ENCODE results near the gene ACVR1B. TPM values are rescaled to one million over a fixed set of nuclear protein-coding genes. Genes with fewer than 3 reads are reported as not detected.

ACVR1B gene
- total RNA-seq, 3 donors from 2014 or later (not counting 1 experiment from before 2014, with no cell fraction given), result 5.9 to 9.6 (median 6.6) TPM

DNA sequence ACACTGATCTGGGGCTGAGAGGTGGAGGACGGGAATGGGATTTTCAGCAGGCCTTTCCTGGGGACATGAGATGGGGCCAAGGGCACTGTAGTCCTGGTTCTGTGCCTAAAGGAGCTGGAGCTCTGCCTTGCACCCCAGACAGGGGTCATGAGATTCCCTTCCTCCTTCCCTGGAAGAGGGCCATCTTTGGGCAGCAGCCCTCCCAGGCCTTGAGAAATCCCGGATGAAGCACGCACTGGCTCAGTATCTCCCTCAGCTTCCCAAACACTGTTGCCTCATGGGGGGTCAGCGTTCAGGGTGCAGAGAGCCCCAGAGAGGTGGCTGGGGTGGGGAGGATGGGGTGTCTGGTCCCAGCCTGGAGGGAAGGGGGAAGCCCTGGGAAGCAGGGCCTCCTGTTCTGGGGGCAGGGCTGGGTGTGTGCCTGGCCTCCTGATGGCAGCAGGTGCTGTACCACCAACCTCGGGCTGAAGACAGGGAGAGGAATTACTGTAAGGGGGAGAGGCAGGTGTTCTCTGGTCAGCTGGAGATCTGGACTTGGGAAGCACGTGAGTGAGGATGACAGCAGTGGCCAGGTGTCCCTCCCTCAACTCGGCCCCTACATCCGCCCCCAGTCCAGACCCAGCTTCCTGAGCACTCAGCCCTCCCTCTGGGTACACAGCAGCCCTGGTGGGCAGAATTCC lies 91.3 kb downstream of the ACVR1B start:
- peaks cover 10 to 20% of the 10 kb centered on the region in 2 donors for H3K4me1 Mint-ChIP-seq
- WGBS (ENCODE audit: insufficient coverage), result 87% methylated on average over 8 of the region's 8 CpGs
- TF ChIP-seq, protein P1, sequence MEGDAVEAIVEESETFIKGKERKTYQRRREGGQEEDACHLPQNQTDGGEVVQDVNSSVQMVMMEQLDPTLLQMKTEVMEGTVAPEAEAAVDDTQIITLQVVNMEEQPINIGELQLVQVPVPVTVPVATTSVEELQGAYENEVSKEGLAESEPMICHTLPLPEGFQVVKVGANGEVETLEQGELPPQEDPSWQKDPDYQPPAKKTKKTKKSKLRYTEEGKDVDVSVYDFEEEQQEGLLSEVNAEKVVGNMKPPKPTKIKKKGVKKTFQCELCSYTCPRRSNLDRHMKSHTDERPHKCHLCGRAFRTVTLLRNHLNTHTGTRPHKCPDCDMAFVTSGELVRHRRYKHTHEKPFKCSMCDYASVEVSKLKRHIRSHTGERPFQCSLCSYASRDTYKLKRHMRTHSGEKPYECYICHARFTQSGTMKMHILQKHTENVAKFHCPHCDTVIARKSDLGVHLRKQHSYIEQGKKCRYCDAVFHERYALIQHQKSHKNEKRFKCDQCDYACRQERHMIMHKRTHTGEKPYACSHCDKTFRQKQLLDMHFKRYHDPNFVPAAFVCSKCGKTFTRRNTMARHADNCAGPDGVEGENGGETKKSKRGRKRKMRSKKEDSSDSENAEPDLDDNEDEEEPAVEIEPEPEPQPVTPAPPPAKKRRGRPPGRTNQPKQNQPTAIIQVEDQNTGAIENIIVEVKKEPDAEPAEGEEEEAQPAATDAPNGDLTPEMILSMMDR (IDR thresholded peaks at IDR 0.05), result no peak
- Histone ChIP-seq H3K4me3 (ENCODE audit: low read length) (no peak overlapping the region), H3K27ac (ENCODE audit: low read length) (no peak overlapping the region), H3K9me3 (ENCODE audit: control insufficient read depth, insufficient read depth, low read length) (no peaks in the 10 kb centered on the region), H3K4me1 (ENCODE audit: control insufficient read depth, insufficient read depth, low read length) (peaks cover 30% of the 10 kb centered on the region), H3K27me3 (ENCODE audit: control insufficient read depth, insufficient read depth, low read length) (no peaks in the 10 kb centered on the region), H3K36me3 (ENCODE audit: control insufficient read depth, insufficient read depth, low read length) (no peaks in the 10 kb centered on the region)
- ATAC-seq (no peak), DNase-seq (no peak)
- peak overlapping the region in 1 of 2 donors; percentile 85 for H3K27ac Mint-ChIP-seq
- no peaks in the 10 kb centered on the region for H3K36me3 Mint-ChIP-seq
- no peaks in the 10 kb centered on the region for H3K9me3 Mint-ChIP-seq
- H3K27me3 Mint-ChIP-seq (ENCODE audit: low read depth in 2 of 2), result peaks cover 0 to 4% of the 10 kb centered on the region in 2 donors
- H3K4me3 Mint-ChIP-seq, result no peak overlapping the region
- intact Hi-C loops (cut with micrococcal nuclease), result loop anchor here (1.0 kb wide), 1 partner anchor 7 kb away; no protein-coding TSS in a partner anchor

DNA sequence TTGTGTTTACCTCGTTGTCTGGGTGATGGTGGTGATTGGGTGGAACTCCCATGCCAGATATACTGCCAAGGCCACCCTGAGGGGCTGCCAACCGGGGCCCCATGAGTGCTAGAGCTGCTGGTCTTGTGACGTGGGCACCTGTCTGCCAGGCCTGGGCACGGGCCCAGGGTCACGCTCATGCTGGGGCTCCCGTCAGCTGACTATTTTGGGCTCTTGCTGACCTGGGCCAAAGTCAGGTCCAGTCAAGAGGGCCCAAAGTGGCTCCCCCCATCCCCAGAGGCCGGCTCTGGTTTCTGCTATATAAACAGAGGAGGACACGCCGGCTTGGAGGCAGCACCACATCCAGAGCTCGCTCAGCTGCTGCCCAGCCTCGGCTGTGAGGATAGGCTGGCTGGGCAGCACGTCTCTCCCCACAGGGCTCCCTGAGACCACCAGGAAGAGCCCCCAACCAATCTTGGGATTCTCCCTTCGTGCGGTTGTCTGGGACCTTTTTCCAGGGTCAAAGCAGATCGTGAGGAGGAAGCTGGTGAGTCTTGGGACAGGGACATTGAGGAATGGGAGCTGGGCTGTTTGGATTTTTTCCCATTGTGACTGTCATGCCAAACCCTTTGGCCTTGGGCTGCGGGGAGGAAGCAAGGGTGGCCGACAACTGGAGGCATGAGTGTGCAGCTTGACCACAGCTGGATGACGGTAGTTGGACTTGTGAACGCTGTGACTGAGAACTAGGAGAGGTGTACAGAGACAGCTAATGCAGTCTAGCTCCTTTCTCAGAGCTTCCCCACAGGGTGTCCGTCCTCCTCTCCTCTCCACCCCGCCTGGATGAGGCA lies 92.1 kb downstream of the ACVR1B start:
- Mint-ChIP-seq H3K4me1 (peaks cover 10 to 20% of the 10 kb centered on the region in 2 donors), H3K36me3 (no peaks in the 10 kb centered on the region), H3K27me3 (ENCODE audit: low read depth in 2 of 2) (peaks cover 0 to 2% of the 10 kb centered on the region in 2 donors), H3K4me3 (no peak overlapping the region), H3K9me3 (no peaks in the 10 kb centered on the region), H3K27ac (no peak overlapping the region)
- H3K27me3 ChIP-seq (ENCODE audit: control insufficient read depth, insufficient read depth, low read length), result no peaks in the 10 kb centered on the region
- H3K4me1 ChIP-seq (ENCODE audit: control insufficient read depth, insufficient read depth, low read length), result peaks cover 30% of the 10 kb centered on the region
- 89% methylated on average over 21 of the region's 21 CpGs for WGBS (ENCODE audit: insufficient coverage)
- DNase-seq (no peak), ATAC-seq (no peak)
- no peaks in the 10 kb centered on the region for H3K9me3 ChIP-seq (ENCODE audit: control insufficient read depth, insufficient read depth, low read length)
- no peak overlapping the region for H3K4me3 ChIP-seq (ENCODE audit: low read length)
- TF ChIP-seq, protein P1 (IDR thresholded peaks at IDR 0.05), result no peak
- intact Hi-C loops (cut with micrococcal nuclease), result no loop called here
- no peak overlapping the region for H3K27ac ChIP-seq (ENCODE audit: low read length)
- H3K36me3 ChIP-seq (ENCODE audit: control insufficient read depth, insufficient read depth, low read length), result no peaks in the 10 kb centered on the region

DNA sequence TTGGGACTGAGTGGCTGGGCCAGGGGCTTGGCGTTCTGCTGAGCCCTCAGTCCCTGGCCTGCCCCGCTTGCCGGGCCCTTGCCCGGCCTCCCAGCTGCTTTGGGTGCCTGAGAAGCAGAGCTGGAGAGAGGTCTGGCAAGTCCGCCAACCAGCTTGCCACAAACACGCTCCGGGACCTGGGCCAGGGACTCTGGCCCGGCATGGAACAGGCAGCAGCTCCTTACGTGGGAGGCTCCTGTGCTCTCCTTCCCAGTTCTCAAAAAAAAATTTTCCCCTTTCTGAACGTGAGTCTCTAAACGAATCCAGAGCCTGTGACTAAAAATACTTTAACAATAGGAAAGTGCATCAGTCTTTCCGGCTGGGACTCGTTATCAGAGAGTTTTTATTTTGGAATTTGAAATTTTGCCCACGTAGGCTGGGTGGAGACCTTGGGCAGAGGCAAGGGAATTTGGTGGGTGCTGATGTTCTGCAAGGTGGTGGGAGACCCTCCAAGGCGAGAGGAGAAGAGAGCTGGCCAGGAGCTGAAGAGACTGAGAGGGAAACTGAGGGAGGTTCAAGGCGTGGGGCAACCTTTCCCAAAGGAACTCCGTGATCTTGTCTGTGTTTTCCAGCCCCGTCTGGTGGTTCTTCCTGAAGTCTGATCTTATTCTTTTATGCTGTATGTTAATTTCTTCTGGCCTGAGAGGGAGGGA lies 92.9 kb downstream of the ACVR1B start:
- Mint-ChIP-seq H3K4me3 (no peak overlapping the region), H3K36me3 (no peaks in the 10 kb centered on the region), H3K27ac (peak overlapping the region in 1 of 2 donors; percentile 61), H3K4me1 (peaks cover 16 to 25% of the 10 kb centered on the region in 2 donors), H3K9me3 (no peaks in the 10 kb centered on the region), H3K27me3 (ENCODE audit: low read depth in 2 of 2) (peaks cover 0 to 6% of the 10 kb centered on the region in 2 donors)
- ATAC-seq, result no peak
- TF ChIP-seq, protein P1 (IDR thresholded peaks at IDR 0.05), result no peak
- WGBS (ENCODE audit: insufficient coverage), result 89% methylated on average over 18 of the region's 18 CpGs
- peaks cover 30% of the 10 kb centered on the region for H3K4me1 ChIP-seq (ENCODE audit: control insufficient read depth, insufficient read depth, low read length)
- no peaks in the 10 kb centered on the region for H3K27me3 ChIP-seq (ENCODE audit: control insufficient read depth, insufficient read depth, low read length)
- no peaks in the 10 kb centered on the region for H3K36me3 ChIP-seq (ENCODE audit: control insufficient read depth, insufficient read depth, low read length)
- H3K4me3 ChIP-seq (ENCODE audit: low read length), result no peak overlapping the region
- H3K9me3 ChIP-seq (ENCODE audit: control insufficient read depth, insufficient read depth, low read length), result no peaks in the 10 kb centered on the region
- H3K27ac ChIP-seq (ENCODE audit: low read length), result no peak overlapping the region
- intact Hi-C loops (cut with micrococcal nuclease), result no loop called here
- no peak for DNase-seq
